RWPE1 (cell line): ENCODE data around the gene NXT1.
"Not testable (repeated sequence)": the region's sequence is repeated elsewhere in the genome, so short reads cannot be mapped to it uniquely, and the experiment has no call there.

Experiments used
- CTCF ChIA-PET: fragments of 350-600 bp; sonication (Branson Sonifier 250); formaldehyde crosslinking; extraction: SDS; loops from one replicate; lab custom pipeline; 2021; lab: Yijun Ruan, JAX
- POLR2A ChIA-PET: fragments of 400-600 bp; formaldehyde crosslinking; extraction: SDS; loops from one replicate; lab custom pipeline; 2020; ENCODE audit warnings: antibody characterized with exemption; ENCODE audit not compliant: low non-redundant PET; lab: Yijun Ruan, JAX
- DNase-seq: peaks from one replicate; pipeline ENCODE4 v3.0.0; 2012; ENCODE audit warnings: low spot score
- H3K27ac ChIP-seq: fragments of 450-650 bp; 2 replicates; pipeline ENCODE4 v1.5.1; 2017
- CTCF ChIP-seq: fragments of 450-650 bp; conservative IDR thresholded peaks from 2 replicates; pipeline ENCODE4 v1.5.1; 2017; ENCODE audit warnings: low read depth, mild to moderate bottlenecking

Gene NXT1

DNA sequence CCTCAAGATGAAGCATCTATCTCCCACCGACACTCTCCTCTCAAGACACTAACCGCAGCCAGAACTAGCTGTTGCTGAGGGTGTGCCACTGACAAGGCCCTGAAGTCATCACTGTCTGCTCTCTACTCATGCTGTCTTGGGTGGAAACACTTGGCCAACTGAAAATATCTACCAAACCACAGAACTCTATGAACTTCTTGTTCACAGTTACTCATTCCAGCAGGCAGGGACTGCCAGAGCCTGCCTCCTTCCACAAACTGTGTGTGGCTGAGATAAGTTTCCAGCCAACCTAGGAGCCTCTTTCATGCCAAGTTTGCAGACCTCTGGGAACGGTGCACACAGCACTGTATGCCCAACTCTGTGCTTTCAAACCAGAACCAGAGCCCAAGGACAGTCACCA, 45.5 kb upstream of the NXT1 start:
- no peak for DNase-seq
- ChIA-PET CTCF (interaction anchor here (0.6 to 0.7 kb wide), 2 partner anchors 48 to 104 kb away, joined by 3 to 4 read pairs; no protein-coding TSS in a partner anchor), POLR2A (no interaction called here)
- no peak overlapping the region for H3K27ac ChIP-seq
- TF ChIP-seq CTCF = no peak

DNA sequence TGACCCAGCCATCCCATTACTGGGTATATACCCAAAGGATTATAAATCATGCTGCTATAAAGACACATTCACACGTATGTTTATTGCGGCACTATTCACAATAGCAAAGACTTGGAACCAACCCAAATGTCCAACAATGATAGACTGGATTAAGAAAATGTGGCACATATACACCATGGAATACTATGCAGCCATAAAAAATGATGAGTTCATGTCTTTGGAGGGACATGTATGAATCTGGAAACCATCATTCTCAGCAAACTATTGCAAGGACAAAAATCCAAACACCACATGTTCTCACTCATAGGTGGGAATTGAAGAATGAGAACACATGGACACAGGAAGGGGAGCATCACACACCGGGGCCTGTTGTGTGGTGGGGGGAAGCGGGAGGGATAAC, 43.2 kb upstream of the NXT1 start:
- CTCF ChIA-PET, POLR2A ChIA-PET, H3K27ac ChIP-seq, DNase-seq: not testable (repeated sequence)

- no peak for TF ChIP-seq CTCF
- H3K27ac ChIP-seq = no peak overlapping the region
- DNase-seq = no peak
- CTCF ChIA-PET = no interaction called here
- POLR2A ChIA-PET = no interaction called here
Measured at GRCh38 chr20:23308024-23308423, 42.6 kb upstream of the NXT1 start.

DNA sequence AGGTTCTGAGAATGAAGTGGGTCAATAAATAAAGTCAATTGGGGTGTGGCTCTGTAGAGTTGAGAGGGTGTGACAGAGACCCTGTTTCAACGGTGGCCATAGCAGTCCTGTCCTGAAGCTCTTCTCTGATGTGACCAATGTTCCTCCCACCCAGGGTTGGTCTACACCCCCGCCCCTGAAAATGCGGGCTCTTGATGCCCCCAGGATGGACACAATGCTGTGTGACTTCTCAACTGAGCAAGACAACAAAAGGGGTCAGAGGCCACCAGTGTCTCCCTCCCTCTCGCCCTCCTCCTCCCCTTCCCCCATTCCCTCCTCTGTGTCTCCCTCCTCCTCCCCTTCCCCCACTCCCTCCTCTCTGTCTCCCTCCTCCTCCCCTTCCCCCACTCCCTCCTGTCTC, 41.7 kb upstream of the NXT1 start:
- DNase-seq = no peak
- no peak overlapping the region for H3K27ac ChIP-seq
- ChIA-PET CTCF (no interaction called here), POLR2A (no interaction called here)
- TF ChIP-seq CTCF = no peak

GRCh38 chr20:23309781-23310180, 40.8 kb upstream of the NXT1 start:
- no peak for DNase-seq
- ChIA-PET POLR2A (no interaction called here), CTCF (no interaction called here)
- no peak for TF ChIP-seq CTCF
- no peak overlapping the region for H3K27ac ChIP-seq

DNA sequence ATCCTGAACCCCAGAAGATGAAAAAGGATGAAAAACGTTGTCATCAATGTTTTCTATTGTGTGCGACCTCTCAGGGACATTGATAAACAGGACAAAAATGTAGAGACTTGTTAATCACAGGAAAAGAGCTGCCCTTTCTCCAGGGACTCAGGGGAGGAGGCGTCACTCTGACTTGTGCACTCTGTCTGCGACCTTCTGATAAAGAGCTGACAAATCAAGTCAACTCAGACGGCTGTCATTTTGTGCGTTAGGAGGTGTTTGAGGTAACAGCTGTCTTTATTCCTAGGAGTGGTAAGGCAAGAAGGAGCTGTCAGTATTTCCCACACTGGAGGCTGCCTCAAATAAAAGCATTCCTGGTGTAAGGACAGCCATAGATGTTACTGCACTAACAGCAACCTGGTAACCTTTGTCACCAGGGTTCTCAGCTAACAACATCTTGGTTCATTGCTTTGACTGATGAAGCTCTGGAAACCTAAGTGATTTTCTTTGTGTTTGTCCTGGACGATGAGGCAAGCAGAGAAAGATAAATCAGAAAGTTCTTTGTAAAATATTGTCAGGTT, 38.6 kb upstream of the NXT1 start:
- ChIA-PET CTCF (no interaction called here), POLR2A (no interaction called here)
- no peak overlapping the region for H3K27ac ChIP-seq
- no peak for TF ChIP-seq CTCF
- no peak for DNase-seq

DNA sequence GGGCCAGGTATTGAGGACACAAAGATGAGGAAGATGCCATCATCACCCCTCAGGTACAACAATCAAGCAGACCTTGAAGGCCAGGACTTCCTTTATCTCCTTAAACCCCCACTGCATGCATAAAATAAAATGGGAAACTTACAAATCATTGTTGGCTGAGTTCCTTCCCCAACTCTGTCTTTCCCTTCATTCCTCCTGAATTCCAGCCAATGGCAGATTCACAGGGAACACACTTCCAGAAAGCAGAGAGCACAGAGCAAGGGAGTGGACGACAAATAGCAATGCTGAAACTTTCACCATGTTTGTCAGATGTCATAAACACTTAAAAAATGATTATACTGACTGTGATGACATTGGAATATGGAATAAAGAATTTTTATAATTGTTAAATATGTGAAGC, 37.3 kb upstream of the NXT1 start:
- no peak for TF ChIP-seq CTCF
- no peak overlapping the region for H3K27ac ChIP-seq
- ChIA-PET CTCF (no interaction called here), POLR2A (no interaction called here)
- no peak for DNase-seq
